Esophagus squamous epithelium (tissue), 4 donors: ENCODE data around the gene VAV2.

Experiments used
- POLR2A ChIP-seq, 4 donors: fragments of 450-650 bp; IDR thresholded peaks; one replicate each; pipeline ENCODE4 v1.6.1; 2017; ENCODE audit warnings: antibody characterized with exemption in 4 of 4, mild to moderate bottlenecking in 4 of 4, moderate library complexity in 3 of 4
- TF ChIP-seq, protein P1 (sequence below), 6 experiments: fragments of 450-650 bp in 4 of 6; fragments of 200-600 bp in 2 of 6; sonication (generic) in 2 of 6; IDR thresholded peaks; one replicate each; pipeline ENCODE4 v1.5.1; 2016 to 2019; ENCODE audit warnings: antibody characterized with exemption in 6 of 6, mild to moderate bottlenecking in 4 of 6, moderate library complexity in 4 of 6

DNA sequence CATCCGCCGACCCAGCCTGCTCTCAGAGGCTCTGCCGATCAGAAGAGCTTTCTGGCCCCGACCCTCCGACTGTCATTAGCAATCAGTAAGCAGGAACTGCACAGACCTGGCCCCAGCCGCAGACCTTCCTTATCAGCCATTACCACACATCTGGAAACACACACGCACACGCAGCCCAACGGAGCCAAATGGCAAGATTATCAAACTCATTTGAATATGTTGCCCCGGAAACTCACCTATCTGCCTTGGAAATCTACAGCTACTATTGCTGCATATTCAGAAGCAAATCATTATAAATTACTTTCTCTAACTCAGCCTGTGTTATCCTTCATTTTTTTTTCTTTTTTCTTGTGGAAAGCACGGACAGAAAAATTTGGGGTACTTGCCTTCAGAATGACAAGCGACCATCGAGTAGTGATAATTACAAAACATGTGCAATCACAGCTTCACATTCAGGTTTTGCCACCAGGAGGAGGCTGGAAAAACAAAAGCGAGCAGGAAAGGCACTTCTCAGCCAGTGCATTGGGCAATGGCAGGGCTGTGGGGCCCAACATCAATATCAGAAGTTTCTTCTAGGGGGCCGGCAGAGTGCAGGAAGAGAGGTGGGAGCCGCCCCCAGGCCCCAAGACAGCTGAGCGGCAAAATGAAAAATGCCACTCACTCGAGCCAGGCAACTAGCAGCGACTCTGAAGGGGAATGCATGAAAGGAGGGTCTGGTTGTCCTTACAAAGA lies 122.3 kb downstream of the VAV2 start:
- TF ChIP-seq, protein P1, sequence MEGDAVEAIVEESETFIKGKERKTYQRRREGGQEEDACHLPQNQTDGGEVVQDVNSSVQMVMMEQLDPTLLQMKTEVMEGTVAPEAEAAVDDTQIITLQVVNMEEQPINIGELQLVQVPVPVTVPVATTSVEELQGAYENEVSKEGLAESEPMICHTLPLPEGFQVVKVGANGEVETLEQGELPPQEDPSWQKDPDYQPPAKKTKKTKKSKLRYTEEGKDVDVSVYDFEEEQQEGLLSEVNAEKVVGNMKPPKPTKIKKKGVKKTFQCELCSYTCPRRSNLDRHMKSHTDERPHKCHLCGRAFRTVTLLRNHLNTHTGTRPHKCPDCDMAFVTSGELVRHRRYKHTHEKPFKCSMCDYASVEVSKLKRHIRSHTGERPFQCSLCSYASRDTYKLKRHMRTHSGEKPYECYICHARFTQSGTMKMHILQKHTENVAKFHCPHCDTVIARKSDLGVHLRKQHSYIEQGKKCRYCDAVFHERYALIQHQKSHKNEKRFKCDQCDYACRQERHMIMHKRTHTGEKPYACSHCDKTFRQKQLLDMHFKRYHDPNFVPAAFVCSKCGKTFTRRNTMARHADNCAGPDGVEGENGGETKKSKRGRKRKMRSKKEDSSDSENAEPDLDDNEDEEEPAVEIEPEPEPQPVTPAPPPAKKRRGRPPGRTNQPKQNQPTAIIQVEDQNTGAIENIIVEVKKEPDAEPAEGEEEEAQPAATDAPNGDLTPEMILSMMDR (IDR thresholded peaks at IDR 0.05) = no peak
- TF ChIP-seq POLR2A (IDR thresholded peaks at IDR 0.05) = no peak
